Stimulated activated CD8-positive, alpha-beta memory T cell treated with anti-CD3 and anti-CD28 coated beads, Interleukin-12 subunit alpha, Interleukin-12 subunit beta, amount 100 ng/mL, for 1 hour (primary cell): ENCODE data around the gene SERPINH1.
A peak's percentile ranks its signal among the peaks of the same experiment; 100 is the strongest.

Experiments used
- DNase-seq: peaks from one replicate; pipeline ENCODE4 v3.0.0-alpha.2; 2020; ENCODE audit warnings: low read depth

Gene SERPINH1

GRCh38 chr11:75532200-75533048 lies 29.6 kb upstream of the SERPINH1 start:
- peak; percentile 77 for DNase-seq

- no peak for DNase-seq
Observed at GRCh38 chr11:75533896-75534258, 28.2 kb upstream of the SERPINH1 start.

- no peak for DNase-seq
Observed at GRCh38 chr11:75534259-75535069, 27.6 kb upstream of the SERPINH1 start.

- DNase-seq: no peak
Observed at GRCh38 chr11:75535071-75535470, 27.0 kb upstream of the SERPINH1 start.

GRCh38 chr11:75536786-75537641 lies 25.0 kb upstream of the SERPINH1 start:
- peak; percentile 27 for DNase-seq

- DNase-seq: no peak
Observed at GRCh38 chr11:75537740-75538139, 24.3 kb upstream of the SERPINH1 start.

GRCh38 chr11:75538150-75538942 lies 23.7 kb upstream of the SERPINH1 start:
- DNase-seq: no peak

GRCh38 chr11:75539459-75540334 lies 22.4 kb upstream of the SERPINH1 start:
- no peak for DNase-seq

GRCh38 chr11:75541193-75542087 lies 20.6 kb upstream of the SERPINH1 start:
- DNase-seq: no peak

GRCh38 chr11:75542088-75542438 lies 20.0 kb upstream of the SERPINH1 start:
- no peak for DNase-seq

- no peak for DNase-seq
Observed at GRCh38 chr11:75543806-75544205, 18.2 kb upstream of the SERPINH1 start.

- DNase-seq: no peak
Observed at GRCh38 chr11:75547177-75547576, 14.9 kb upstream of the SERPINH1 start.

- DNase-seq: no peak
Observed at GRCh38 chr11:75547617-75548058, 14.4 kb upstream of the SERPINH1 start.

GRCh38 chr11:75548595-75549272 lies 13.3 kb upstream of the SERPINH1 start:
- no peak for DNase-seq

GRCh38 chr11:75549370-75549958 lies 12.6 kb upstream of the SERPINH1 start:
- DNase-seq: no peak

GRCh38 chr11:75553182-75553581 lies 8.9 kb upstream of the SERPINH1 start:
- DNase-seq: no peak

- no peak for DNase-seq
Observed at GRCh38 chr11:75553889-75554257, 8.2 kb upstream of the SERPINH1 start.

- DNase-seq: no peak
Observed at GRCh38 chr11:75554258-75555022, 7.6 kb upstream of the SERPINH1 start.
